GM11168 (cell line): ENCODE results near the gene TFEB.

Source experiments
- in situ Hi-C: fragments of 300-500 bp; cut with MboI; formaldehyde crosslinking; loops from one replicate; pipeline ENCODE4 v1.12.0; 2022; ENCODE audit warnings: low sequenced_read_pairs; ENCODE audit not compliant: unreplicated experiment

TFEB gene

DNA sequence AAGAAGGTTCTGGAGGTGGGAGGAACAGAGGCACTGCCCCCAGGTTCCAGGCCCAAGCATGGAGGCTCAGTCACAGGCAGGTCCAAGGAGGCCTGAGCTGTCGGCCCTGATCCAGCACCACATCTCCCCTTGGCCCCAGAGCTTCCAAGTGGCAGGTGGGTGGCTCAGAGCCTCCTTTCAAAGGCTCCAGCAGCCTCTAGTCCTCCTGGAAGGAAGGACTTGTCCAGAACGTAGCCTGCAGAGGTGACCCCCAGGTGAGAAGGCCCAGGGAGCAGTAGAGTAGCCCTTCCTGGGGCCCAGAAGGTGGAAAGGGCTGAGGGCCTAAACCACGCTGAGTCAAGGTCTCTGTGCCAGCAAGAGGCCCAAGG lies 7.7 kb downstream of the TFEB start:
- in situ Hi-C loops: no loop called here

DNA sequence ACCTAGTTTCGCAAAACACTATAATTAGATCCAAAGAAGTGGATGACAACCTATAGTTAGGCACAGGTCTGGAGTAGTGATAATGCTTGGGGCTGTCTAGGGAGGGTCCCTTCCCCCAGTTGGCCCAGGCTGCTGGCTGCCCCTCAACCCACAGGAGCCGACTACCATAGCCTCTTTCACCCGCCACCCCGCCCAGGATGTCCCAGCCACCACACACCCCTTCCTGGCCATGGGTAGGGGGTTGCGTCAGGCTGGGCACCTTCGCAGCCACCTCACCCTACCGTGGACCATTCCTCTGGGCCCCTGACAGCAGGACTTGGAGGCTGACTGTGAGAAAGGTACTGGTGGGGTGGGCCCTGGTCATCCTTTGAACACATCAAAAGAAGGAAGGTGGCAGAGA lies 8.5 kb downstream of the TFEB start:
- in situ Hi-C loops: no loop called here

DNA sequence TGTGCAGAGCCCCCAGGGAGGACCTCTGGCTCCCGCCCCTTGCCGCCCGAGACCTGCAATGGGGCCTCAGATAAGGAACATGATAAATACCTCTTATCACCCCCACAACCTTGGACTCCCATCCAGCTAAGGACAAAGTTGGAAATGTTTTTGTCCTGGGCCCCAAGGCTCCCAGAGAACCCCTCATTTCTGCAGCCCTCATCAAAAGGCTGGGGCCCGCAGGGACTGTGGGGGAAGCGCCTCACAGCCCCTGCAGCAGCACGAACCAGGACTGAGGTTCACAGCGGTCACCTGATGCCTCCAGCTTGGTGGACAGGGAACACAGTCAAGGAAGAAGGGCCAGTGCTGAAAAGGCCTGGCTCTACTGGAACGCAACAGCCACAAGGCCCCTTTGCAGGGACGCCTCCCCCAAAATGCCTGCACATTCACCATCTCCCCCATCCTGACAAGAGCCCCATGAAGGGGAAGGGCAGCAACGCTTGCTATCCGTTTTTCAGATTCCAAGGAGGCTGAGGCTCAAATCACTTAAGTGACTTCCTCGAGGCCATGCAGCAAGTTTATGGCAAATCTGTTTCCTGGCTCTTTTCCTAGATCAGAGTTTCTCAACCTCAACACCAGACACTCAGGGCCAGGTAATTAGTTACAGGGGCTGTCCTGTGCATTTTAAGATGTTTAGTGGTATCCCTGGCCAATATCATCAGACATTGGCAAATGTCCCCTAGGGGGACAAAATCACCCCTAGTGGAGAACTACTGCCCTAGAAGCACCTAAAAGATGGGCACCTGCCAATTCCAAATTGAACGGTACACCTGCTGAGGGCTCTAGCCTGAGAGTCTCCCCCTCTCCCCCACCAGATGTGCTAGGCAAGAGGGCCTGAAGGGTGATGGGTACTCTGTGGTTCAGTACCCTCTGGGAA lies 10.6 kb downstream of the TFEB start:
- in situ Hi-C loops: no loop called here

GRCh38 chr6:41724228-41724580 lies 11.2 kb downstream of the TFEB start:
- in situ Hi-C loops: no loop called here

DNA sequence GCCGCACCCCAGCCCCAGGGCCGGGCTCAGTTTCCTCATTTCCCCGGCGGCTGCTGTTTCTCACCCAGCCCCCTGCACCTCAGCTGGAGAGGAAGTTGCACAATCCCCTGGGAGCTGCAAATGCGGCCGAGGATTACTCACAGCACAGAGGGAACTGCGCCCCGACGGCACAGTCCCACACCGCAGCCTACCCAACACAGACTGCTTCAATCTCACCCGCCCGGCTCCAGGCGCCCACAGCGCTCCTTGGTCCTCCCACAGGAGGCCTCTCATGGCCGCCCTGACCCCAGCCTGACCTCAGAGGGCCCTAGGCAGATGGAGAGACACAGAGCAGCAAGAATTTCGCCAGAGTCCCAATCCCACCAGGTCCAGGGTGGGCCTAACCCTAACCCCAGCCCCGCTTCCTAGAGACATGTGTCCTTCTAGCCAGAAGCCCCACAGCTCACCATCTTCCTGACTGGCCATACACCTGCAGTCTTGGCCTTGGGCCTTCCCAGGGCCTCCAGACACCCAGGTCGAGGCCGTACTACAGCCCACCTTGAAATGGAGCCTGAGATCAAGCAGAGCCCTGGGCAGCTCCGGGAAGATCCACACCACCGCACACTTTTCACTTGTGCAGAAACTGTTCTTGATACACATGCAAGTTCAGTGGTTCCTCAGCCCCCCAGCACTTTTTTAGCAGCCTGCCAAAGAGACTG lies 11.7 kb downstream of the TFEB start:
- in situ Hi-C loops: no loop called here

DNA sequence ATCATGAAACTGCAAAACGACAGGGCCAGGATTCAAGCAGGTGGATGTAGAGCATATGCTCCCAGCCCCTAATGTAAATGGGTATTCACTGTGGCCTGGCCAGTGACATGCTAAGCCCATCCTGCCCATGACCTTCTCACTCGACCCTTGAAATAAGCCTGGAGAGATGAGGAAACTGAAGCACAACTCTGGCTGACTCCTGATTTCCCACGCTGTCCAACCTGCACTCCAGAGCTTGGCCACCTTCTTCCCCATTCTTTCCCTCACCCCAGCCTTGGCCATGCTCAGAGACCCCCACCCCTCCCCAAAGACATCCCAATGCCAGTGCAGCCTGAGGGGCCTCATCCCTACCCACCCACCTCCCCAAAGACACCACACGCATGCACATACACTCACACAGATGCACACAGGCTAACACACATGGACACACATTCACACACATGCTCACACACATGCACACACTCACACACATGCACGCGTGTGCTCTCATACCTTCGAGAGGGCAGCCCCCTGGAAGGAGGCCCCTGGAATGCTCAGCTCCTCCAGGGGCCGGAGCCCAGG lies 12.4 kb downstream of the TFEB start:
- in situ Hi-C loops: no loop called here

DNA sequence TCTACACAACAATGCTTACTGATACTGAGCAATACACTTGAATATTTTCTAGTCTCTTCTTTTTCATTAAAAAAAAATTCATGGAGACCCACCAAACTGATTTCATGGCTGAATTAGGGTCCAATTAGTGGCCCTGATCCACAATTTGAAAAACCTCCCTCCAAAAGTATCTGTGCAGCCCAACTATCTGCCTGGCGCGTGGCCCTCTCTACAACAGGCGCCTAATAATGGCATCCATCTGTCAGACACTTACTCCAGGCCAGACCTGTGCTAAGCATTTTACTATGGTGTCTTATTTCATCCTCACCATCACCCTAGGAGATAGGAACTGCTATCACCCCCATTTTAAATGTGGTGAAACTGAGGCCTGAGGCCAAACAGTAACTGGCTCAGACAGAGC lies 14.0 kb downstream of the TFEB start:
- in situ Hi-C loops: no loop called here

- in situ Hi-C loops: no loop called here
Measured at GRCh38 chr6:41720783-41721182, 14.6 kb downstream of the TFEB start.

- in situ Hi-C loops: no loop called here
Measured at GRCh38 chr6:41720262-41720620, 15.2 kb downstream of the TFEB start.

GRCh38 chr6:41719436-41720261 lies 15.8 kb downstream of the TFEB start:
- in situ Hi-C loops: no loop called here

DNA sequence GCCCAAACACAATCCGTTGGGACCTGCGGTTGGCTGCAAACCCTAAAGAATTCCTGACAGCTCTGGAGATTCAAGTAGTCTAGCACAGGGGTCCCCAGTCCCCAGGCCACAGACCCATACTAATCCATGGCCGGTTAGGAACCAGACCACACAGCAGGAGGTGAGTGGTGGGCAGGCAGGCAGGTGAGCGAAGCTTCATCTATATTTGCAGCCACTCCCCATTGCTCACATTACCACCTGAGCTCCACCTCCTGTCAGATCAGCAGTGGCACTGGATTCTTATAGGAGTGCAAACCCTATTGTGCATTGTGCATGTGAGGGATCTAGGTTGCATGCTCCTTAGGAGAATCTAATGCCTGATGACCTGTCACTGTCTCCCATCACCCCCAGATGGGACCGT lies 16.6 kb downstream of the TFEB start:
- in situ Hi-C loops: no loop called here

DNA sequence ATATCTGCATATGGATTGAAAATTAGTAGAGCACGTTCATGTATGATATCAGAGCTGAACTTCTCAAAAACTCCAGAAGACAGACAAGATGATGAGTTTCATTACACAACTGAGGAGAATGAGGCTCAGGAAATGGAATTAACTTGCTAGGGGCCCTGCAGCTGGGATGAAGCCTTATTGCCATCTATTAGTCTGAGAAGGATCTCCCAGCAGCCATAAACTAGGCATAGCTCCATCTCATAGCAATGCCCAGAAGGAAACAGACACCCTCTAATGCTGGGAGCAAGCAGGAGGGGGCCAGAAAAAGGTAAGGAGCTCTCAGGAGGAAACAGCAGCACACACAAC lies 18.0 kb downstream of the TFEB start:
- in situ Hi-C loops: no loop called here

DNA sequence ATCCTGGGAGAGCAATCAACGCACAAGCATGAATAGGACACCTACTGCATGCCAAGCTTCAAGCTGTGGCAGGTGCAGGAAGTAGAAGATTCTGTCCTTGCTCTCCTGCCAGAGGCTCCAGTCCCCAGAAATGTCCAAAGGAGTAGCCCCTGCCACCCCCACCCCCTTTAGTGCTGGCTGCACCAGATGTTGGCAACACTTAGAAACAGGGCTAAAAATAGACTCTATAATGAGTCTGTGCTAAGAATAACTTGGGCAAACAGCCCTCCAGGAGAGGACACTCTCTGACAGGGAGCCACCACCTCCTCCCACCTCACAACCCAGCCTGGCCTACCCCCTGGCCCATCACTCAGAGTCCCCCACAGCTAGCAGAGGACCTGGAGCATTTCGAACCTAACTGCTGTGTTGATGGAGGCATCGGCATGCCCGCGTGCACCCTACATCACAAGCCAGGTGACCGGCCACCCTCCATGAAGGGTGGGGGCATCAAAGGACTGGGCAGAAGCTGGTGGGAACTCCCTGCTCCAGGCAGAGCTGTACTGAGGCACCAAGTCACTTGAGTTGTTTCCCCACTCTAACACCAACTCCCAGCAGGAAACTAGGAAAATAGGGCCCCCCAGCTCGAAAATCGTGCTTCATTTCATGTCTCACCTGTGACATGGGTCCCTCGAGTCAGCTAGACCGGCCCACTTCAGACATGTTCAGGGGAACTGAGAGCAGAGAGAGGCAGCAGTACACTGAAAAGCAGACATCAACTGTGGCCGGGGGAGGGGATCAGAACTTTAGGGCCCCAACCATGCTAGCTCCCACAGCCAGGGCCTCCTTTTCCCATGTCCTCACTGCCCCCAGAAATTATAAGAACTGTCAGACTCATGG lies 18.7 kb downstream of the TFEB start:
- in situ Hi-C loops: no loop called here

DNA sequence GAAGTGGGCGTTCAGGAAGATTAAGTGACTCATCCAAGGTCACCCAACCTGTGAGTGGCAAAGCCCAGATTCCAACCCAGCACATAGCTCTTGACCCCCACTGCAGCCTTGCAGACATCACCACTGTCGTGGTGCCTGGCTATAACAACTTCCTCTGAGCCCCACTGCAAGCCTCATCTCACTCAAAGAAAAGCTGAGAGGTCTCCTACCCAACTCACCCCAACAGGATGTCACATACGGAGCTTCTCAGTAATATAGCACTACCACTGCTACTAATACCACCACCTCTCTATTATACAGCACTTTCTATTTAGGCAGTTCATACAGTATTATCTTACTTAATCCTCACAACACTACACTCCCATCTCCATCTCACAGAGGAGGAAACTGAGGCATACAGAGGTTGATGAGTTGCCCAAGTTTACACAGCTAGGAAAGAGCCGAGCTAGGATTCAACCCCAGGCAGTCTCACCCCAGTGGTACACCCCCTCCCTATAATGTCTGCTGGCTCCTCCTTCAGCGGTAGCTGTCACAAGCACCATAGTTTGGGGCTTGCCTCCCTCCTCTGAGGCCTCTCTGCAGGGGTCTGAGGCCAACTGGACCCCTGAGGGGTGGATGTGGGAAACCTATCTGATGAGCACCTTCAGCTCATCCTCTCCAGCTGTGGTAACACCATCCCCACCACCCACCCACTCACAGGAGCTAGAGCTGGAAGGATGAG lies 19.5 kb downstream of the TFEB start:
- in situ Hi-C loops: no loop called here

DNA sequence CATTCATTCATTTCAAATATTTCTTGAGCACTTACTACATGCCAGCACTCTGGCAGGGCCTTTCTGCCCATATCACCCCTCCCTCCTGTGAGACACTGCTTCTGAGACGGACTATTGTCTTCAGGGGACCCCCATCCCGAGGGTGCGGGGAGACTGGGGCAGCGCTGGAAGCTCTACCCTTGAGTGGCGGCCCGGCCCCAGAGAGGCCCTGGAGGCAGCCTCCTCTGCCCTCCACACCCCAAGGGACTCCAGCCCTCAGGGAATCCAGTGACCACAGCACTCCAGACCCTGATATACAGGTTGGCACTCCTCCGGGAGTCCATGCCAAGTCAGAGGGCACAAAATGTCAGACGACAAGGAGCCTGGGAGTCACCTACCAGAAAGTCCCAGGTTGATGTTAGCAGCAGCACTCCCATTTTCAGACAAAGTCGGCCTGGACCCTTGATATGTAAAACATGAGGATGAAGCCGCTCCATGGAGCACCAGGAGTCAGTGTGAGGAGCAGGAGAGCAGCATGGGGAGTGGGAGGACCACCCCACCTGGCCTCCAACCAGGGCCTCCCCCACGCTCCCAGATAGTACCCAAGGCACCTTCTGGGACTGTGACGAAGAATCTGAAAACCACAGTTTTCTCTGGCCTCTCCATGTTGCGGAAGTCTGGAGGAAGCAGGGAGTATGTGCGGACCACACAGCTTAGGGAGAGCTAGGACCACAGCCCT lies 20.7 kb downstream of the TFEB start:
- in situ Hi-C loops: no loop called here

DNA sequence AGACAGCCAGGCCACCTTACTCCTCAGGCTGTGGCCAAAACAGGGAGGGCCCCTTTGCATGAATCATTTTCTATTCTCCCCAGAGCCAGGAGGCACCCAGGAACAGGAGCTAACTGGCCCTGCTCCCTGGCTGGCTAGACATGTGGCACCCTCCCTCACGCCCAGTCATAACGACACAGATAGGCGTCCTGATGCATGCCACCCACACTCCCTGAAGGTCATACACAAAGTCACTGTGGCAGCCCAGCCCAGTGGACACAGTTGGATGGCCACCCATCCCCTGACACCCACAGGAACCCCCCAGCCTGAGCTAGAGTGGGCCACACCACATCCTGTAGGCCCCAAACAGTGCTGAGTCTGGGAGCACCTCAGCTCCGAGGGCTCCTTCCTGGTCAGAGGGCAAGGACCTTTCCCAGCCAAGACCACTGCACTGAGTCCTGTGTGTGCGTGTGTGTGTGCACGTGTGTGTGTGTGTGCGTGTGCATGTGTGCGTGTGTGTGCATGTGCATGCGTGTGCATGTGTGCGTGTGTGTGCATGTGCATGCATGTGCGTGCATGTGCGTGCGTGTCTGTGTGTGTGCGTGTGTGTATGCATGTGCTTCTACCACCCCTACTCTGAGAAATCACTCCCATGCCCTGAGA lies 21.6 kb downstream of the TFEB start:
- in situ Hi-C loops: no loop called here

DNA sequence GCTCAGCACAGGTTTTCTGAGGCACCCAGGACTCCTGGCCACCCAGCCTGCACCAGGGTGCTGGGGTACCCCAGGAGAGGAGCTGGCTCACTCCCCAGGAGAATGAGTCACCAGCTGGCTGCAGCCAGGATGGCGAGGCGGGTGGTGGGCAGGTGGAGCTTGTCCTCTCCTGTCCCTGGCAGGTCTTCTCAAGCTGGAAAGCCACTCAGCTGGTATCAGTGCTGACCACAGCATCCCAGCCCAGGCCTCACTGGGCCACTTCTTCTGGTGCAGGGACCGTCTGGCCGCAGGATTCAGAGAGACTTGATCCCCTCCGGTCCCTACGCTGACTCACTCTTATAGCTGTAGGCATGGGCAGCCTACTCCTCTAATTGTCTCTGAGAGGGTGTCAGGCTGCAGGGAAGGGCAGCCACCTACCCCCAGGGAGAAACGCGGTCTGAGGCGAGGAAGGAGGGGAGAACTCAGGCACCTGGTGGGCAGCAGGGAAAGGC lies 22.2 kb downstream of the TFEB start:
- in situ Hi-C loops: no loop called here

DNA sequence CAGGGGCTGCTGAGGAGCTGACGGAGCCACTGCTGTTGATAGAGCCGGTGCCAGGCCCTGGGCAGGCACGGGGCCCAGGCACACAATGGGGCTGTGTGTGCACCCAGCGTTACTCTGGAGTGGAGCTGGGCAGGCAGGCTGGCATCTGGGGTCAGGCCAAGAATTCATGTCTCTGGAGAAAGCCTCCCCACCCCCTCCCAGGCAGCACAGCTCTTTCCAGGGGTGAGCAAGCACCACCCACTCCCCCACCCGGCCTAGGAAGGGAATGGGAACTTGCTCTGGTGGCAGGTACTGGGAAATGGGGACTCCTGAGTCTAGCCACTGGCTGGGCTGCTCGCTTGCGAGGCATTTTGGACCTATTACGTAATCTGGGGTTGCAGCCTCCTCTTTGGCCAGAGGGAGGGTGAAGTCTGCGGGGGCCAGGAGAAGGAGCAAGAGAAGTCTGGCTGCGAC lies 22.7 kb downstream of the TFEB start:
- in situ Hi-C loops: no loop called here
